Retinal pigment epithelial cell (primary cell): ENCODE data around the gene NOXRED1.

ENCODE experiments used
- DNase-seq: peaks from one replicate; pipeline ENCODE4 v3.0.0-alpha.2; 2010; ENCODE audit warnings: low read depth
- H3K4me3 ChIP-seq: 2 replicates; pipeline ENCODE4 v1.5.1; 2011; ENCODE audit warnings: mild to moderate bottlenecking, low read length, control low read depth, moderate library complexity
- TF ChIP-seq, protein P1 (sequence below): conservative IDR thresholded peaks from 2 replicates; pipeline ENCODE4 v1.5.1; 2011; ENCODE audit warnings: low read depth, low read length, control low read depth, inconsistent platforms

NOXRED1 gene

DNA sequence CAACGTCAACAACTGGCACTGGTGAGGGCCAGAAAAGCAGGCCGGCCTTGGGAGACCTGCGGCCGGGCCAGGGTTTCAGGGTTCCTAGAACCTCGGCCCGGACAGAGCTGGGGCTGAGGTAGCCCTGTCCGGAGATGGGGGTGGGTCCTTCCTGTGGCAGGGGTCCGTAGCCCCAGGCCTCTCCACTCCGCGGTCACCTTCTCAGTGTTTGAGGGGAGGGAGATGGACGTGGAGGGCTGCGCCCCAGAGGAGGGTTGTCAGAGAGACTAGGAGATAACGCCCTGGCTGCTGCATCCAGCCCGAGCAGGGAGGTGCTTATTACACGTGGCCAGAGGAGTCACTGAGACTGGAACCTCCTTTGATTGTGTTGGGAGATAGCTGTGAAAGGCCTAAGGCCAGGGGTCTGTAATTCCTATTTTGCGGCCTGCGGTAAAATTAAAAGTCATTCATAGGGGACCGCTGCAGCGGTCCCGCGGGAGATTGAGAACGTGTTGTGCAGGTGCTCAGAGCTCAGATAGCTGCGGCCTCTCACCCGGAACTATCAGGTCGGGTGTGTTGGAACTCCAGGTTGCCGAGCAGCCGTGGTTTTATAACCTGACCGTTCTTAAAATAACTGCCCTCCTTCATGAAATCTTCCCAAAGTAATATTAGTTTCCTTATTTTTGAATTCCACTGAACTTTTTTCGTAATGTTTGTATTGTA is 35.1 kb upstream of the NOXRED1 start:
- no peak for DNase-seq
- TF ChIP-seq, protein P1, sequence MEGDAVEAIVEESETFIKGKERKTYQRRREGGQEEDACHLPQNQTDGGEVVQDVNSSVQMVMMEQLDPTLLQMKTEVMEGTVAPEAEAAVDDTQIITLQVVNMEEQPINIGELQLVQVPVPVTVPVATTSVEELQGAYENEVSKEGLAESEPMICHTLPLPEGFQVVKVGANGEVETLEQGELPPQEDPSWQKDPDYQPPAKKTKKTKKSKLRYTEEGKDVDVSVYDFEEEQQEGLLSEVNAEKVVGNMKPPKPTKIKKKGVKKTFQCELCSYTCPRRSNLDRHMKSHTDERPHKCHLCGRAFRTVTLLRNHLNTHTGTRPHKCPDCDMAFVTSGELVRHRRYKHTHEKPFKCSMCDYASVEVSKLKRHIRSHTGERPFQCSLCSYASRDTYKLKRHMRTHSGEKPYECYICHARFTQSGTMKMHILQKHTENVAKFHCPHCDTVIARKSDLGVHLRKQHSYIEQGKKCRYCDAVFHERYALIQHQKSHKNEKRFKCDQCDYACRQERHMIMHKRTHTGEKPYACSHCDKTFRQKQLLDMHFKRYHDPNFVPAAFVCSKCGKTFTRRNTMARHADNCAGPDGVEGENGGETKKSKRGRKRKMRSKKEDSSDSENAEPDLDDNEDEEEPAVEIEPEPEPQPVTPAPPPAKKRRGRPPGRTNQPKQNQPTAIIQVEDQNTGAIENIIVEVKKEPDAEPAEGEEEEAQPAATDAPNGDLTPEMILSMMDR = no peak

DNA sequence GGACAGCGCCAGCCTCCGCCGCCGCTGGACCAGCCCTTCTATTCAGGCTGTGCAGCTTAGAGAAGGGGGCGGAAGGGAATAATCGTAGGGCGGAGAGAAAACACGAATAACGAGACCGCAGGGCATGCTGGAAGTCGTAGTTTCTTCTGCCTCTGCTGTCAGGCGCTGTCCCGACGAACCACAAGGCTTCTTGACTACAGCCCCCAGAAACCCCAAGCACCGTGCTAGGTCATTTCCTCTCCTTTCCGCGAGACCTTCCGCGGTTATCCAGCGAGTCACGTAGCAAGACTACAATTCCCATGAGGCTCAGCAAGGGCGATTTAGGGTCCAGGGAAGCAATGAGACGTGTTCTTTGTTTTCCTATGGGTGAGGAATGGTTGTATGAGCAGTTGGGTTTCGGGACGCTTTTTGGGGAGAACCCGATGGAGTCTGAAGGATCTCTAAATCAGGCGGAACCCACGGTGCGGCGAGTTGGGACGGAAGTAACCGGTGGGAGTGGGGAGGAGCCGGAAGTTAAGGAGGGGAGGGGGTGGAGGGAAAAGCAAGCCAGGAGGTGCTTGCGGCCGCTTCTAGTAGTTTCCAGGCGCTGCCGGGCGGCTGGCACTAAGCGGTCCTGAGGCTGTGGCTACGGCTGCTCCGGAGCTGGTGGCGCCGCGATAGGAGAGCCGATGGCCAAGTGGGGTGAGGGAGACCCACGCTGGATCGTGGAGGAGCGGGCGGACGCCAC is 34.4 kb upstream of the NOXRED1 start, which contains the start of the genes AHSA1 and VIPAS39:
Gene AHSA1, plus strand, starts transcription at position 572 of the 727 bp plus-strand sequence. Its CDS starts 97 bp downstream, at position 669.
Gene VIPAS39, minus strand, starts transcription at position 80 of the 727 bp plus-strand sequence. CDS start 3,499 bp downstream, outside the sequence.
- DNase-seq = peak; percentile 99
- TF ChIP-seq, protein P1 = no peak
- peak within 1 kb of the TSS; percentile 97 for H3K4me3 ChIP-seq

More for the DNA sequence above, 35.1 kb upstream of the NOXRED1 start:
- peak overlapping the region; percentile 97 for H3K4me3 ChIP-seq

DNA sequence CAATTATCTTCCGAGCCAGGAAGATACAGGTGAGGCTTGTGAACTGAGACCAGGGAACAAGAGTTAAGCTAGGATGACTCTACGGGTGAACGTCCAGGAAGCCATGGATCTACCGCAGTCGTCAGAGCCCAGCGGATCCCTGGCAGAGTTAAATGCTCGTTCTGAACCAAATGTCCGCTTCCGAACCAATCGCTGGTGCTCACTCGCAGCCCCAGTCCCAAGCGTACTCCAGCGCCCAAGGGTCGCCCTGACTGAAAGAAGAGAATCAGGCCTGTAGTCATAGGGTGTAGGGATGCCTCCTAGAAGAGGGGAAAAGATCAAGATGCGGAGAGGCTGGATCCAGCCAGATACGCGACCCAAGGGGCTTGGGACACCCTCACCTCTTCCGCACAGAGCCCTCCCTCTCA is 33.8 kb upstream of the NOXRED1 start:
- TF ChIP-seq, protein P1 = no peak
- peak overlapping the region; percentile 97 for H3K4me3 ChIP-seq
- no peak for DNase-seq

DNA sequence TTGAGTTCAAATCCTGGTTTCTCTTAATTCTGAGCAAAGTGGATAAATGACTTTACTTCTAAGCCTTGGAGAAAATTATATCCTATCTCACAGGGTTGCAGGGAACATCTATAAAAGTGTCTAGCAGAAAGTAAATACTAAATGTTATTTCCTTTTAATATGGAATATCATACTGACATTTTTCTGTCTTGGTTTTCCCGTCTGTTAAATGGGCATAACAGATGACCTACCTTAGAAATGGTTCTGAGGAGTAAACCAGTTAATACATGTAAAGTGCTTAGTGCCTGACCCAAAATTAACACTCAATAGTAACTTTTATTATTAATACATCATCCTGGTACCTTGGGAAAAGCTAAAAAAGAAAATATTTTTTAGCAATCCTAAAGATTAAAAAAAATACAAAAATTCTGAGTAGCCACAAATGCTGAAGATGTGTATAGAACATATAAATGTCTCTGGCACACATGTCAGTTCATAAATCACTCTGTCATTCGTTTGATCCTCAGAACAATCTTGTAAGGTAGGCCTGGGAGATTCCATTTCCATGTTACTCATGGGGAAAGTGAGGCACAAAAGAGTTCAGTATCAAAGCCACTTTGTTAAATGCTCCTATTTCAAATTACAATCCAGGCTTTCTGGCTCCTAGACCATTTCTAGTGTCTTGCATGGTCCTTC is 32.8 kb upstream of the NOXRED1 start:
- no peak for DNase-seq
- TF ChIP-seq, protein P1 = no peak
- peak overlapping the region; percentile 97 for H3K4me3 ChIP-seq

DNA sequence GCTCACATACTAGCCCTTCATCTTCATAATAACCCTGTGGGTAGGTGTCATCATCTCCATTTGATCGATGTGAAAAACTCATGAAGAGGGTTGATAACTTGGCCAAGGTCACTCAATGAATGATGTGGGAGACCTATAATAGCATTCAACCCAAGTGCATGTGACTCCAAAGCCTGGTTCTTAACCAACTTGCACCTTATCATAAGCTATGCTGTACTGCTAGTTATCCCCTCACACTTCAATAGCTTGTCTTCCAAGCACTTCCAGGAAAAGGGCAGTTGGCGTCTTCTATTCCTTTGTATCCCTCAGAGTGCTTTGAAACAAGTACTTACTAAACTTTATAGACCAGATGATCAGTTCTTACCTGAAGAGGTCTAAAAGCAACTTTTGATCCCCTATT is 18.9 kb upstream of the NOXRED1 start:
- no peak overlapping the region for H3K4me3 ChIP-seq
- TF ChIP-seq, protein P1 = no peak
- no peak for DNase-seq

DNA sequence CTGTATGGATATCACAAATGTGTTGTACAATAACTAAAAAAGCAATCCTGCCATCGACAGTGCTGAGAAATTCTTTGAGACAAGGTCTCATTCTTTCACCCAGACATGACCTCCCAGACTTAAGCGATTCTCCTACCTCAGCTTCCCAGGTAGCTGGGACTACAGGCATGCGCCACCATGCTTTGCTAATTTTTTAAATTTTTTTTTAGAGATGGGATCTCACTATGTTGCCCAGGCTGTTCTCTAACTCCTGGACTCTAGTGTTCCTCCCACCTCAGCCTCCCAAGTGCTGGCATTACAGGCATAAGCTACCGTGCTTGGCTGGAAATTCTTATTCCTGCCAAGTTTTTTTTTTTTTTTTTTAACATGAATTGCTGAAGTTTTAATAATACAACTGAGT is 16.5 kb upstream of the NOXRED1 start:
- no peak for DNase-seq
- no peak overlapping the region for H3K4me3 ChIP-seq
- TF ChIP-seq, protein P1 = no peak
